Medulla oblongata (tissue), 1 donor: ENCODE results near the gene TFPI2.
A peak's percentile ranks its signal among the peaks of the same experiment; 100 is the strongest.

ENCODE experiments used
- DNase-seq: peaks from one replicate; pipeline ENCODE4 v3.0.0-alpha.2; 2015; ENCODE audit errors: extremely low spot score

Gene TFPI2

GRCh38 chr7:93910076-93910994 is 19.8 kb upstream of the TFPI2 start:
- DNase-seq, result no peak

GRCh38 chr7:93906267-93906666 is 15.7 kb upstream of the TFPI2 start, which contains the start of gene GNGT1:
Gene GNGT1 (plus strand): TSS chr7:93906567. CDS start chr7:93906747, 180 bp downstream.
- DNase-seq, result no peak

GRCh38 chr7:93902777-93903423 is 12.3 kb upstream of the TFPI2 start:
- DNase-seq, result peak; percentile 50

- no peak for DNase-seq
These were observed 7.1 kb upstream of the TFPI2 start for GRCh38 chr7:93897680-93898079.

GRCh38 chr7:93895859-93896600 is 5.5 kb upstream of the TFPI2 start:
- DNase-seq, result no peak

- DNase-seq, result no peak
These were observed 4.5 kb upstream of the TFPI2 start for GRCh38 chr7:93894966-93895640.

GRCh38 chr7:93894426-93894825 is 3.9 kb upstream of the TFPI2 start:
- no peak for DNase-seq

- no peak for DNase-seq
These were observed 501 bp downstream of the TFPI2 start for GRCh38 chr7:93890041-93890463.

GRCh38 chr7:93889261-93889660 is 1.3 kb downstream of the TFPI2 start:
- DNase-seq, result no peak

GRCh38 chr7:93884541-93884940 is 6.0 kb downstream of the TFPI2 start:
- no peak for DNase-seq

GRCh38 chr7:93883917-93884345 is 6.6 kb downstream of the TFPI2 start:
- no peak for DNase-seq

- no peak for DNase-seq
These were observed 7.3 kb downstream of the TFPI2 start for GRCh38 chr7:93883078-93883916.

- DNase-seq, result no peak
These were observed 8.1 kb downstream of the TFPI2 start for GRCh38 chr7:93882468-93882867.

GRCh38 chr7:93879356-93879755 is 11.2 kb downstream of the TFPI2 start:
- no peak for DNase-seq

- DNase-seq, result no peak
These were observed 12.8 kb downstream of the TFPI2 start for GRCh38 chr7:93877742-93878141.

GRCh38 chr7:93873998-93874574 is 16.5 kb downstream of the TFPI2 start:
- DNase-seq, result no peak

GRCh38 chr7:93866886-93867285 is 23.7 kb downstream of the TFPI2 start:
- DNase-seq, result no peak

- no peak for DNase-seq
These were observed 27.9 kb downstream of the TFPI2 start for GRCh38 chr7:93862651-93863050.

GRCh38 chr7:93861325-93861949 is 29.1 kb downstream of the TFPI2 start:
- no peak for DNase-seq

GRCh38 chr7:93860261-93860660 is 30.3 kb downstream of the TFPI2 start:
- no peak for DNase-seq
